Measurements from ENCODE around the gene GPD2.

GRCh38 chr2:156581280-156581679 is 145.1 kb downstream of the GPD2 start:
- no peak for TF ChIP-seq YY1 (IDR thresholded peaks at IDR 0.05; ENCODE audit: insufficient read depth, insufficient read length)
- no peak for TF ChIP-seq ZNF274 (IDR thresholded peaks at IDR 0.05; ENCODE audit: low read depth, low read length)

All from NT2/D1 (cell line).